SK-N-MC (cell line): ENCODE results near the gene AFF2.

Source experiments
- DNase-seq: peaks from one replicate; pipeline ENCODE4 v3.0.0-alpha.2; 2011; ENCODE audit warnings: low read depth, low spot score
- H3K27ac ChIP-seq: fragments of 200-600 bp; sonication (generic); 2 replicates; pipeline ENCODE4 v1.5.1; 2016; ENCODE audit warnings: mixed run types
- H3K36me3 ChIP-seq: fragments of 200-600 bp; sonication (generic); 2 replicates; pipeline ENCODE4 v1.6.1; 2017; ENCODE audit warnings: antibody characterized with exemption, low read length, mixed read lengths; ENCODE audit not compliant: insufficient read depth
- H3K4me3 ChIP-seq: fragments of 200-600 bp; sonication (generic); 2 replicates; pipeline ENCODE4 v1.5.1; 2016
- H3K9ac ChIP-seq: fragments of 200-600 bp; sonication (generic); 2 replicates; pipeline ENCODE4 v1.8.0; 2017; ENCODE audit warnings: mixed run types, mixed read lengths; ENCODE audit not compliant: insufficient read length
- H3K9me3 ChIP-seq: fragments of 200-600 bp; sonication (generic); 2 replicates; pipeline ENCODE4 v1.6.1; 2017; ENCODE audit warnings: low read depth, mild to moderate bottlenecking, antibody characterized with exemption, low read length, moderate library complexity, mixed read lengths
- EZH2 ChIP-seq: fragments of 200-600 bp; sonication (generic); IDR thresholded peaks from one replicate; pipeline ENCODE4 v1.6.1; 2017; ENCODE audit warnings: antibody characterized with exemption
- FOXP2 ChIP-seq: optimal IDR thresholded peaks from 2 replicates; pipeline ENCODE3; 2011; ENCODE audit warnings: mild to moderate bottlenecking, moderate library complexity; ENCODE audit not compliant: insufficient read depth; ENCODE audit errors: extremely low read length, control extremely low read depth
- POLR2AphosphoS5 ChIP-seq: IDR thresholded peaks from 2 replicates; pipeline ENCODE4 v1.6.1; 2012; ENCODE audit warnings: mild to moderate bottlenecking, low read depth, low read length, borderline replicate concordance

Gene AFF2

DNA sequence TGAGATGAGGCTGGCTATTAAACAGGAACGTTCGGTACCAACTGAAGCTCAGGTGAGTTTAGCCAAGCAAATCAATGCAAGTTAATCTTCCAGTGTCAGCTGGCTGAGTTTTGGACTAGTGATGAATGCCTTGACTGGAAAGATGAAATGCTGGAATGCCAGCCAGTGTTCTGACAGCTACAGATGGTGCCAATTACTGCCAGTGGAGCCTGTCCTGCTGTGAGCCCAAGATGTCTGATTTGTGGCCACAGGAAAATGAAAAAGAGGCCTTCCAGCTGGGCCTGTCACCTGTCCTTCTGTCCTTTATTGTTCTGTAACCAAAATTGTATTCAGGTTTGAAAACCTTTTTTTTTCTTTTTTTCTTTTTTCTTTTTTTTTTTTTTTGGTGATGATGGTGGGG lies 223.1 kb downstream of the AFF2 start:
- TF ChIP-seq FOXP2 (no peak), POLR2AphosphoS5 (no peak), EZH2 (no peak)
- no peaks in the 10 kb centered on the region for H3K9me3 ChIP-seq
- DNase-seq: no peak
- no peak overlapping the region for H3K4me3 ChIP-seq
- no peak overlapping the region for H3K27ac ChIP-seq
- no peak overlapping the region for H3K9ac ChIP-seq
- no peaks in the 10 kb centered on the region for H3K36me3 ChIP-seq

DNA sequence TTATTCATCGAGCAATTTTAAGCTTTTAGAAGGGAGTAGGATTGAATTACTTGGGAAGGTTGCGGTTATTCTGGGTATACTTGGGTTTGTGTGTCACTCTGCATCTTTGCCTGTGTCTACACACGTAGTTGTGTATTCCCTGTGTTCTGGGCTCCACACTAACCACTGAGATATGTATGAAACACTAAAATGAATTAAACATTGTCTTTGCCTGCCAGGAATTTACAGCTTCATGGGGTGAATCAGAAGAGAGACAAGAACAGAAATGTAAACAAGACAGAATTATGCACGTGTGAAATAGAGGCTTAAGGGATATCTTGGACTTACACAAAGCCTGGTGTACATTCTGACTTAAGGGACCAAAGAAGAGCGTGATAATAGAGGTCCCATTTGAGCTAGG lies 228.5 kb downstream of the AFF2 start:
- TF ChIP-seq POLR2AphosphoS5 (no peak), FOXP2 (no peak), EZH2 (no peak)
- Histone ChIP-seq H3K27ac (no peak overlapping the region), H3K36me3 (no peaks in the 10 kb centered on the region), H3K4me3 (no peak overlapping the region), H3K9me3 (no peaks in the 10 kb centered on the region), H3K9ac (no peak overlapping the region)
- DNase-seq: no peak

DNA sequence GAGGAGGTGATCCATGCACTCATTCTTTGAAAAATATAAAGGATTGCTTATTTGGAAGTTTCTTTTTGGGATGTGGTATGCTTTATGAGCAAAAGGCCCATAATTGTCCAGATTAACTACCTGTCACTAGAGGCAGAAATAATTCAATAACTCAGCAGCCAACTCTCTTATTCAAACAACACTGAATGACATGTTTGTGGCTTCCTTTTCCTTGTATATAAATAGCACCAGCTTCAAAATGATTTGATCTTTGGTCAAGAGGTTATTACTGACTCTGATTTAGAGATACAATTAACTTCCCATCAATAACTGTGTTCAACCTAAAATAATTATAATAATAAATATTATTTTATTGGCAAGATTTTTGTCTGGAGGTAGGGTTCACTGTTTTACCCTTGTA lies 232.3 kb downstream of the AFF2 start:
- no peak overlapping the region for H3K9ac ChIP-seq
- TF ChIP-seq POLR2AphosphoS5: no peak
- H3K27ac ChIP-seq: no peak overlapping the region
- no peaks in the 10 kb centered on the region for H3K36me3 ChIP-seq
- H3K4me3 ChIP-seq: no peak overlapping the region
- no peaks in the 10 kb centered on the region for H3K9me3 ChIP-seq
- no peak for DNase-seq

DNA sequence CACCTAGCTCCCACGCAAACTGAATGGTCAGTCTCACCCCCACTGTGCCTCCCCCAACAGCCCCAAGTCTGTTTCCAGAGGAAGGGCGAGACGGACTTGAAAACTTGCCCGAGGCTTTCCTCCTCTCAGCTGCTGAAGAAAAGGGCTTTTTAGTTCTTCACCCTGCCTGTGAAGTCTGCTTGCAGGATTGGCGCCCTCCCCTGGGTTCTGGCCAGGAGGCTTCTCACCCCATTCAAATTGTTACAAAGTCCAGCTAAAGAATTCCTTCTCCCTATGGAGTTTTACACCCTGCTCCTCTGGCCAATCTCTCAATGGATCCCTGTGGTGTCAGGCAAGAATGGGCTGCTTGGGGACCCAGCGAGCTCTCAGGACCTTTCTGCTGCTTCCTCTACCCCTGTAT lies 241.0 kb downstream of the AFF2 start:
- no peak overlapping the region for H3K27ac ChIP-seq
- no peak overlapping the region for H3K4me3 ChIP-seq
- DNase-seq: no peak
- no peak overlapping the region for H3K9ac ChIP-seq
- TF ChIP-seq EZH2 (no peak), FOXP2 (no peak), POLR2AphosphoS5 (no peak)
- H3K36me3 ChIP-seq: no peaks in the 10 kb centered on the region
- H3K9me3 ChIP-seq: no peaks in the 10 kb centered on the region

DNA sequence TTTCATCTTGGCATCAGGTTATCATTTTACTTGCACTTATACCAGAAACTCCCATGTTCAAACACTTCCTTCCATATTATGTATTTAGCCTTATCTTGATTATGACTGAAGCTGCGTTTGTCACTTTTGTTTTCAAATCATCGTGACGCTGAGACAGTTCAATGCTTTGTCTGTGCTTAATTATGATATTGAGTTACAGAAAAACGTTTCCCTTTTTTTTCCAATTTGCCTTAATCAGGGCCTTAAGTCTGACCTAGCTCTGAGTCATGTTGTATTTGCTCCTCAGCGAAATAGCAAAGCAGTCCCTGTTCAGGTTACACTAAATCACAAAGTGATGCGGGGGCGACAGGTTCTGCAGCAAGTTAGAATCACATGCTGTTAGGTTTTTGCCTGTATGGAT lies 254.7 kb downstream of the AFF2 start:
- Histone ChIP-seq H3K36me3 (no peaks in the 10 kb centered on the region), H3K9ac (no peak overlapping the region), H3K9me3 (no peaks in the 10 kb centered on the region), H3K27ac (no peak overlapping the region), H3K4me3 (no peak overlapping the region)
- TF ChIP-seq EZH2 (no peak), POLR2AphosphoS5 (no peak), FOXP2 (no peak)
- DNase-seq: no peak

DNA sequence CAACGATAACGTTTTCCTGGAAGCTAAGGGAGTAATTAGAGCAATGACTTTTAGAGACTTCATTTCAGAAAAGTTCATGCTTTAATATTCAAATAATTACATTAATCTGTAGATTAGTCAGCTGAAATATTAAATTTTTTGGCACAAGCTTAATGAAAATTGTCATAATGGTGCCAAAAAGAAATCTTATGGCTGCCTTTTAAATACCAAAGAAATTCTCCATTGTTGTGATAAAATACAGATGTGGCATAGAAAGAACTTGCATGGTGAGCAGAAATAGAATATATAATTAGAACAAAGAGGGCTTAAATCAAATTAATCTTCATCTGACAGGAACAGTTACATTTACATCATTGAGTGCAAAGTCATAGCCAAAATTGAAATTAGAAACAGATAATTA lies 263.5 kb downstream of the AFF2 start:
- H3K9me3 ChIP-seq: no peaks in the 10 kb centered on the region
- no peak for TF ChIP-seq EZH2
- TF ChIP-seq FOXP2: no peak

DNA sequence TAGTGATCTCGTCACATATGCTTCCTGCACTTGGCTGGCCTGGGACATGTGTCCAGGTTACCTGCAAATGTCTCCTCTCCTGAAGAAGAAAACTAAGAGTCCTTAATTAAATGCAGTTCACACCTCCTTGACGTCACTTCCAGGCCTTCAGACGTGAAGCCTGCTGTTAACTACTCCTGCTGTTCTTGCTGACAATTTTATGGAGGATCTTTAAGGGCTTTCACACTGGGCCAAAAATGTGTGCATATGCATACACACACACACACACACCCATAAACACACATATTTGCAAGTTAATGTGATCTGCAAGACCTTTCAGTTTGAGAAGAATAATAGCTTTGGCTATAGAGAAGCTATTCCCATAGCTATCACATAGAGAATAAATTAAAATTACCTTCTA lies 267.9 kb downstream of the AFF2 start:
- H3K36me3 ChIP-seq: no peaks in the 10 kb centered on the region
- DNase-seq: no peak

More for the DNA sequence above, 263.5 kb downstream of the AFF2 start:
- Histone ChIP-seq H3K9ac (no peak overlapping the region), H3K36me3 (no peaks in the 10 kb centered on the region), H3K4me3 (no peak overlapping the region), H3K27ac (no peak overlapping the region)
- no peak for DNase-seq

DNA sequence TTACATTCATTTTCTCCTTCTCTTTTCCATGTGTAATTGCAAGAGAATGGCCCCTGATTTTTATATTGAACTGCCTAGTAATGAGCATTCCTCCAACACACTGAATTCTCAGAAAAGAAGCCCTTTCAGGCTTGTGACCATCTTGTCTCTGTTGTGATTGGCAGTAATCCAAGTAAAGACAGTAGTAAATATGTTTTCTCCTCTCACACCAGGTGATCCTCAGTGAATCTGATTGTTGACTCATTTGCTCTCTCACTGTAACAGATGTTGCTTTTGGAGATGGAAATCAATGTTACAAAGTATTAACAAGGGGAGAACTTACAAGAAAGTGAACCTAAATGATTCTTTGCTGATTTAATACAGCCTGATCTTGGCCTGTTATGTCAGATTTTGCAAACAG lies 271.0 kb downstream of the AFF2 start:
- TF ChIP-seq EZH2 (no peak), FOXP2 (no peak), POLR2AphosphoS5 (no peak)
- no peak overlapping the region for H3K9ac ChIP-seq
- no peak for DNase-seq
- H3K4me3 ChIP-seq: no peak overlapping the region
- H3K27ac ChIP-seq: no peak overlapping the region
- no peaks in the 10 kb centered on the region for H3K9me3 ChIP-seq
- H3K36me3 ChIP-seq: no peaks in the 10 kb centered on the region

More for the DNA sequence above, 267.9 kb downstream of the AFF2 start:
- no peaks in the 10 kb centered on the region for H3K9me3 ChIP-seq
- no peak overlapping the region for H3K9ac ChIP-seq
- H3K27ac ChIP-seq: no peak overlapping the region
- no peak for TF ChIP-seq EZH2
- TF ChIP-seq POLR2AphosphoS5: no peak
- no peak for TF ChIP-seq FOXP2
- no peak overlapping the region for H3K4me3 ChIP-seq

DNA sequence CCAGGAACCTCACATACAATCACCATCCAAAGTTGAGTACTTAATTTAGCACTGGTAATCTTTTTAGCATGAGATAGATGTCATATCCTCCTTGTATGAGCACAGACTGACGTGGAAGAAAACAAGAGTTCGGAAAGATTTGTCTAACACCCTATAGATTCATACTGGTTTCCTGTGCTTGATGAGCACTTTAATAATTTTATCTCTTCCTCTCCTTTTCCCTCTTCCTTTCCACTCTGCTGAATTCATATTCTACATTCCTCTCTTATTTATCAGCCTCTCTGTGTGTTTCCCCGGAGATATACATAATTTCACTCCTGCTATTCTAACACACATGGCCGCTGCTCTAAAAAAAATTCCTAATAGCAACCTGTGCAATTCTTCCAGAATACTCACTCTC lies 273.9 kb downstream of the AFF2 start:
- no peaks in the 10 kb centered on the region for H3K36me3 ChIP-seq
- DNase-seq: no peak
- H3K9ac ChIP-seq: no peak overlapping the region
- TF ChIP-seq POLR2AphosphoS5 (no peak), FOXP2 (no peak), EZH2 (no peak)
- no peak overlapping the region for H3K4me3 ChIP-seq
- no peak overlapping the region for H3K27ac ChIP-seq
- H3K9me3 ChIP-seq: no peaks in the 10 kb centered on the region

DNA sequence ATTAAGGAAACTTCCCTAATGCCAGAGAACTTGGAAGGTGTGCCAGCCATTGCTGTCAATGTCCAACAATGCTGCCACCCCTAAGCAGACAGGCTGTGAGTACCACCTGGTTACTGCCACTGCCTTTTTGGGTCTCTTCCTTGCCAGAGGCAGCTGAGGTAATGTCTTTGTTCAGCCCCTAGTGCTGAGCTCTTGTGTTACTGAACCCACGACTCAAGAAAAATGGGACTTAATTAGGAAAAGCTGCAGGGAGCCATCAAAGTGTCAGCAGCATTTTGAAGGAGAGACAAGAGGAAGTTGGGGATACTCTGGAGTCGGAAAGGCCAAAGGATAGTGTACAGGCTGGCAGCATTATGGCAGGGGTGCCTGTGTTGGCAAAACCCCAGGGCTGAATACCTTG lies 283.7 kb downstream of the AFF2 start:
- Histone ChIP-seq H3K9ac (no peak overlapping the region), H3K9me3 (no peaks in the 10 kb centered on the region), H3K27ac (no peak overlapping the region), H3K4me3 (no peak overlapping the region), H3K36me3 (no peaks in the 10 kb centered on the region)
- TF ChIP-seq EZH2: no peak
- TF ChIP-seq FOXP2: no peak
- no peak for TF ChIP-seq POLR2AphosphoS5
- no peak for DNase-seq
